H1 (cell line): ENCODE measurements around the gene RHBDD1. TPM values are rescaled to one million over a fixed set of nuclear protein-coding genes. Genes with fewer than 3 reads are reported as not detected.

Experiments
- CHD1 ChIP-seq: IDR thresholded peaks from 2 replicates; pipeline ENCODE4 v1.6.1; 2012; ENCODE audit warnings: low read depth, low read length, improper control_type of control experiment
- KDM1A ChIP-seq: fragments of 200-600, 300-600 bp; sonication (generic); IDR thresholded peaks from 2 replicates; pipeline ENCODE4 v1.7.1; 2016; ENCODE audit warnings: mild to moderate bottlenecking, low read length, borderline replicate concordance
- KDM4A ChIP-seq: IDR thresholded peaks from one replicate; pipeline ENCODE4 v1.7.1; 2012; ENCODE audit warnings: low read depth, mild to moderate bottlenecking, moderate library complexity, low read length, inconsistent platforms; ENCODE audit not compliant: severe bottlenecking
- KDM5A ChIP-seq: fragments of 200-600 bp; IDR thresholded peaks from 2 replicates; pipeline ENCODE4 v1.7.1; 2012; ENCODE audit warnings: mild to moderate bottlenecking, low read length, inconsistent platforms, mixed read lengths
- POLR2AphosphoS5 ChIP-seq: IDR thresholded peaks from 2 replicates; pipeline ENCODE4 v1.6.1; 2011; ENCODE audit warnings: low read depth, low read length
- polyA plus RNA-seq, 7 experiments: library from polyadenylated mRNA; depleted of rRNA in 3 of 7; stranded (reverse) in 5 of 7; unstranded in 2 of 7; fragments of >200 nt in 5 of 7; fragments of 200-250 nt in 2 of 7; gene quantifications; 1 replicate in 5 of 7; 2 replicates in 1 of 7; 4 replicates in 1 of 7; pipeline versions ENCODE4 v1.2.1 to v1.2.3, GENCODE V29; 2011 to 2013; ENCODE audit warnings: missing spikeins in 2 of 7, mixed read lengths in 2 of 7
- total RNA-seq: library from RNA; stranded (reverse); fragmentation: NEBNext Ultra II Directional; extraction: Animal tissue kit (Norgen Biotek cat#: 25700); gene quantifications from 2 replicates; pipeline ENCODE4 v1.2.1, GENCODE V29; 2021

Gene RHBDD1
- total and polyA plus RNA-seq, 2 of the 8 experiments (the other 6 are each of a cell fraction or from before 2014, with no cell fraction given): 10.5 to 23.1 TPM

- no peak for TF ChIP-seq KDM1A
- TF ChIP-seq KDM4A: no peak
- TF ChIP-seq CHD1: no peak
- no peak for TF ChIP-seq POLR2AphosphoS5
- no peak for TF ChIP-seq KDM5A
Observed at GRCh38 chr2:226909126-226909525, 73.3 kb downstream of the RHBDD1 start (continued).
